Osteocyte (in vitro differentiated cells): ENCODE measurements around the gene RERG. TPM values are rescaled to one million over a fixed set of nuclear protein-coding genes. Genes with fewer than 3 reads are reported as not detected.
"Not testable (repeated sequence)": the region's sequence is repeated elsewhere in the genome, so short reads cannot be mapped to it uniquely, and the experiment has no call there.

Experiments used
- DNase-seq: peaks from one replicate; pipeline ENCODE4 v3.0.0; 2021; ENCODE audit warnings: mixed read lengths; ENCODE audit not compliant: unreplicated experiment; ENCODE audit errors: extremely low spot score
- H3K27ac Mint-ChIP-seq: one replicate; pipeline ENCODE4 v1.8.0; 2021; ENCODE audit warnings: mild to moderate bottlenecking, mixed read lengths; ENCODE audit not compliant: unreplicated experiment
- H3K27me3 Mint-ChIP-seq: one replicate; pipeline ENCODE4 v1.8.0; 2021; ENCODE audit warnings: mixed read lengths; ENCODE audit not compliant: unreplicated experiment
- H3K36me3 Mint-ChIP-seq: one replicate; pipeline ENCODE4 v1.8.0; 2021; ENCODE audit warnings: mixed read lengths; ENCODE audit not compliant: unreplicated experiment
- H3K4me1 Mint-ChIP-seq: one replicate; pipeline ENCODE4 v1.8.0; 2021; ENCODE audit warnings: mixed read lengths; ENCODE audit not compliant: unreplicated experiment
- H3K4me3 Mint-ChIP-seq: one replicate; pipeline ENCODE4 v1.8.0; 2021; ENCODE audit warnings: mild to moderate bottlenecking, moderate library complexity, mixed read lengths; ENCODE audit not compliant: unreplicated experiment
- H3K9me3 Mint-ChIP-seq: one replicate; pipeline ENCODE4 v1.8.0; 2021; ENCODE audit warnings: mixed read lengths; ENCODE audit not compliant: unreplicated experiment
- CTCF ChIP-seq: fragments of 200-600 bp; sonication (generic); IDR thresholded peaks from 2 replicates; pipeline ENCODE4 v1.5.0; 2021; ENCODE audit warnings: antibody characterized with exemption, mild to moderate bottlenecking, moderate library complexity
- total RNA-seq: library from RNA; stranded (reverse); gene quantifications from 2 replicates; pipeline ENCODE4 v1.2.1, GENCODE V29; 2021

Gene RERG
- total RNA-seq, 1 donor from 2014 or later: 92.7 TPM

DNA sequence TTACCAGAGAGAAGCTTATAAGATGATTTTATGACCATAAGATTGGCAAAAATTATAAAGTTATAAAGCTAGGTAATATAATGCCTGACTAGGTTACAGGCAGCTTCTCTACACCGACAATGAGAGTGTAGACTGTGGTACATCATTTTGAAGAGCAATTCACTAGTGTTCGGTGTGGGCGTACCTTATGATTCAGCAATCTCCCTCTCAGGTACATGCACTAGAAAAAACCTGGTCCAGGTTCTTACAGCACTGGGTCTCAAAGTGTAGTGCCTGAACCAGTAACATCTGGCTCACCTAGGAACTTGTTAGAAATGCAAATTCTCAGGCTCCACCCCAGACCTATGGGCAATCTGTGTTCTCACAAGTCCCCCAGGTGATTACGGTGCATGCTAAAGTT, 106.7 kb downstream of the RERG start:
- no peak overlapping the region for H3K27ac Mint-ChIP-seq

GRCh38 chr12:15092826-15093225, 128.4 kb downstream of the RERG start:
- Mint-ChIP-seq H3K36me3 (peaks cover 3% of the 10 kb centered on the region), H3K27me3 (peaks cover 11% of the 10 kb centered on the region), H3K4me1 (no peaks in the 10 kb centered on the region), H3K27ac (no peak overlapping the region), H3K9me3 (no peaks in the 10 kb centered on the region), H3K4me3 (no peak overlapping the region)
- no peak for TF ChIP-seq CTCF
- no peak for DNase-seq

More for the DNA sequence above, 106.7 kb downstream of the RERG start:
- no peak for TF ChIP-seq CTCF
- Mint-ChIP-seq H3K4me1 (peaks cover 20% of the 10 kb centered on the region), H3K36me3 (peaks cover 55% of the 10 kb centered on the region), H3K9me3 (no peaks in the 10 kb centered on the region), H3K4me3 (no peak overlapping the region), H3K27me3 (no peaks in the 10 kb centered on the region)
- no peak for DNase-seq

DNA sequence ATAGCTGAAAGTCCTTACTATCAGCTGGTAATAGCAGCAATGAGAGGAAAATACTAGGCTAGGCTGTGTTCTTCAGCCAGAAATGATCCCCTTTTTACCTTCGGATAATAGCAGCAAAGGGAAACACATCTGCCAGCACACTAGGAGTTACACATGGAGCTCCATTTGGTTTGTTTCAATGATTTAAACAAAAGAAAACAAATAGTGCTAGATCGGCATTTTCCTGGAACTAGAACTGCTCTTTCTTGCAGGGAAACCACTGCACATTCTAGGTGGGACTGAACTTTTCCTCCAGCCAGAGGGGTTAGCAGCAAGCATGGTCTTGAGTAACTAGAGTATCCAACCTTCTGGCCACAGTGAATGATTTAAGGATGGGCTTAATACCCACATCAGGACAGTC, 130.8 kb downstream of the RERG start:
- no peak overlapping the region for H3K4me3 Mint-ChIP-seq
- DNase-seq: no peak
- H3K27me3 Mint-ChIP-seq: peaks cover 27% of the 10 kb centered on the region
- no peak overlapping the region for H3K27ac Mint-ChIP-seq
- H3K4me1 Mint-ChIP-seq: no peaks in the 10 kb centered on the region
- no peak for TF ChIP-seq CTCF
- H3K9me3 Mint-ChIP-seq: no peaks in the 10 kb centered on the region
- no peaks in the 10 kb centered on the region for H3K36me3 Mint-ChIP-seq

GRCh38 chr12:15088105-15088504, 133.1 kb downstream of the RERG start:
- Mint-ChIP-seq H3K27me3 (peaks cover 37% of the 10 kb centered on the region), H3K9me3 (no peaks in the 10 kb centered on the region), H3K4me1 (no peaks in the 10 kb centered on the region), H3K27ac (no peak overlapping the region), H3K4me3 (no peak overlapping the region), H3K36me3 (no peaks in the 10 kb centered on the region)
- TF ChIP-seq CTCF: no peak
- no peak for DNase-seq

GRCh38 chr12:15077751-15078150, 143.5 kb downstream of the RERG start:
- not testable (repeated sequence) for H3K27ac Mint-ChIP-seq

GRCh38 chr12:15074351-15074750, 146.9 kb downstream of the RERG start:
- DNase-seq: no peak
- Mint-ChIP-seq H3K4me3 (no peak overlapping the region), H3K36me3 (no peaks in the 10 kb centered on the region), H3K9me3 (no peaks in the 10 kb centered on the region), H3K4me1 (no peaks in the 10 kb centered on the region), H3K27ac (no peak overlapping the region), H3K27me3 (peaks cover 35% of the 10 kb centered on the region)
- no peak for TF ChIP-seq CTCF

More at GRCh38 chr12:15077751-15078150, 143.5 kb downstream of the RERG start:
- not testable (repeated sequence) for H3K4me3 Mint-ChIP-seq, H3K9me3 Mint-ChIP-seq, H3K4me1 Mint-ChIP-seq, DNase-seq, H3K36me3 Mint-ChIP-seq
- H3K27me3 Mint-ChIP-seq: peaks cover 14% of the 10 kb centered on the region
